NB4 (cell line): ENCODE data around the gene PNMT.
A peak's percentile ranks its signal among the peaks of the same experiment; 100 is the strongest.

Source experiments
- DNase-seq: peaks from one replicate; pipeline ENCODE4 v3.0.0; 2010; ENCODE audit warnings: low read depth
- H3K4me3 ChIP-seq: one replicate; pipeline ENCODE4 v1.5.1; 2011; ENCODE audit warnings: mild to moderate bottlenecking, low read depth, low read length, moderate library complexity
- MAX ChIP-seq: IDR thresholded peaks from 2 replicates; pipeline ENCODE4 v1.6.1; 2011; ENCODE audit warnings: low read depth, low read length
- MYC ChIP-seq: IDR thresholded peaks from 2 replicates; pipeline ENCODE4 v1.6.1; 2011; ENCODE audit warnings: low read depth, low read length
- POLR2A ChIP-seq: IDR thresholded peaks from 2 replicates; pipeline ENCODE4 v1.6.1; 2011; ENCODE audit warnings: mild to moderate bottlenecking; ENCODE audit not compliant: insufficient read length; ENCODE audit errors: extremely low read depth
- TF ChIP-seq, protein P1 (sequence below): IDR thresholded peaks from one replicate; pipeline ENCODE4 v1.5.1; 2012; ENCODE audit warnings: low read depth, low read length

Gene PNMT

GRCh38 chr17:39663688-39664580 lies 4.3 kb upstream of the PNMT start:
- no peak for TF ChIP-seq MYC
- no peak for TF ChIP-seq POLR2A
- no peak for TF ChIP-seq MAX
- TF ChIP-seq, protein P1, sequence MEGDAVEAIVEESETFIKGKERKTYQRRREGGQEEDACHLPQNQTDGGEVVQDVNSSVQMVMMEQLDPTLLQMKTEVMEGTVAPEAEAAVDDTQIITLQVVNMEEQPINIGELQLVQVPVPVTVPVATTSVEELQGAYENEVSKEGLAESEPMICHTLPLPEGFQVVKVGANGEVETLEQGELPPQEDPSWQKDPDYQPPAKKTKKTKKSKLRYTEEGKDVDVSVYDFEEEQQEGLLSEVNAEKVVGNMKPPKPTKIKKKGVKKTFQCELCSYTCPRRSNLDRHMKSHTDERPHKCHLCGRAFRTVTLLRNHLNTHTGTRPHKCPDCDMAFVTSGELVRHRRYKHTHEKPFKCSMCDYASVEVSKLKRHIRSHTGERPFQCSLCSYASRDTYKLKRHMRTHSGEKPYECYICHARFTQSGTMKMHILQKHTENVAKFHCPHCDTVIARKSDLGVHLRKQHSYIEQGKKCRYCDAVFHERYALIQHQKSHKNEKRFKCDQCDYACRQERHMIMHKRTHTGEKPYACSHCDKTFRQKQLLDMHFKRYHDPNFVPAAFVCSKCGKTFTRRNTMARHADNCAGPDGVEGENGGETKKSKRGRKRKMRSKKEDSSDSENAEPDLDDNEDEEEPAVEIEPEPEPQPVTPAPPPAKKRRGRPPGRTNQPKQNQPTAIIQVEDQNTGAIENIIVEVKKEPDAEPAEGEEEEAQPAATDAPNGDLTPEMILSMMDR = no peak
- no peak for DNase-seq
- no peak overlapping the region for H3K4me3 ChIP-seq

- H3K4me3 ChIP-seq = no peak within 1 kb of the TSS
- TF ChIP-seq POLR2A (no peak), MYC (no peak), MAX (no peak)
- TF ChIP-seq, protein P1 = no peak
- no peak for DNase-seq
Observed at GRCh38 chr17:39664581-39665561, 3.4 kb upstream of the PNMT start, which contains the start of gene TCAP. TCAP (plus strand) TSS chr17:39665349; CDS start chr17:39665360, 11 bp downstream.

GRCh38 chr17:39665642-39666224 lies 2.5 kb upstream of the PNMT start:
- TF ChIP-seq, protein P1 = peak; percentile 5
- TF ChIP-seq MYC (no peak), POLR2A (no peak), MAX (no peak)
- peak; percentile 51 for DNase-seq
- H3K4me3 ChIP-seq = no peak overlapping the region

DNA sequence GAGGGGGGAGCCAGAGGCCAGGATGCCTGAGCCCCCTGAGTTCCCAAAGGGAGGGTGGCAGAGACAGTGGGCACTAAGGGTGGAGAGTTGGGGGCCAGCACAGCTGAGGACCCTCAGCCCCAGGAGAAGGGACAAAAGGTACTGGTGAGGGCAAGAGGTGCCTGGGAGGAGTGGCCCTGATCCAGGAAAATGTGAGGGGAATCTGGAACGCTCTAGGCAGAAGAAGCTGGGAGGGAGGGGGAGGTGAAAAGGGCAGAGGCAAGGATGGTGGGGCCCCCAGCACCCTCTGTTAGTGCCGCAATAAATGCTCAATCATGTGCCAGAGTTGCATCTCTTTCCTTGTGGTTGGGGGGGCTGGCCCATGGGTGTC lies 2.0 kb upstream of the PNMT start:
- no peak for DNase-seq
- TF ChIP-seq MAX (no peak), MYC (no peak), POLR2A (no peak)
- TF ChIP-seq, protein P1 = no peak
- no peak overlapping the region for H3K4me3 ChIP-seq

- peak; percentile 71 for DNase-seq
- no peak for TF ChIP-seq MYC
- no peak overlapping the region for H3K4me3 ChIP-seq
Observed at GRCh38 chr17:39666601-39667261, 1.5 kb upstream of the PNMT start.
